Activated gamma-delta T cell treated with Interleukin-2 at 50 U/mL for 16 hours (primary cell): ENCODE data around the gene LRRC8E.
"Not testable (repeated sequence)": the region's sequence is repeated elsewhere in the genome, so short reads cannot be mapped to it uniquely, and the experiment has no call there.

ENCODE experiments used
- DNase-seq: peaks from one replicate; pipeline ENCODE4 v3.0.0-alpha.2; 2020

LRRC8E gene

DNA sequence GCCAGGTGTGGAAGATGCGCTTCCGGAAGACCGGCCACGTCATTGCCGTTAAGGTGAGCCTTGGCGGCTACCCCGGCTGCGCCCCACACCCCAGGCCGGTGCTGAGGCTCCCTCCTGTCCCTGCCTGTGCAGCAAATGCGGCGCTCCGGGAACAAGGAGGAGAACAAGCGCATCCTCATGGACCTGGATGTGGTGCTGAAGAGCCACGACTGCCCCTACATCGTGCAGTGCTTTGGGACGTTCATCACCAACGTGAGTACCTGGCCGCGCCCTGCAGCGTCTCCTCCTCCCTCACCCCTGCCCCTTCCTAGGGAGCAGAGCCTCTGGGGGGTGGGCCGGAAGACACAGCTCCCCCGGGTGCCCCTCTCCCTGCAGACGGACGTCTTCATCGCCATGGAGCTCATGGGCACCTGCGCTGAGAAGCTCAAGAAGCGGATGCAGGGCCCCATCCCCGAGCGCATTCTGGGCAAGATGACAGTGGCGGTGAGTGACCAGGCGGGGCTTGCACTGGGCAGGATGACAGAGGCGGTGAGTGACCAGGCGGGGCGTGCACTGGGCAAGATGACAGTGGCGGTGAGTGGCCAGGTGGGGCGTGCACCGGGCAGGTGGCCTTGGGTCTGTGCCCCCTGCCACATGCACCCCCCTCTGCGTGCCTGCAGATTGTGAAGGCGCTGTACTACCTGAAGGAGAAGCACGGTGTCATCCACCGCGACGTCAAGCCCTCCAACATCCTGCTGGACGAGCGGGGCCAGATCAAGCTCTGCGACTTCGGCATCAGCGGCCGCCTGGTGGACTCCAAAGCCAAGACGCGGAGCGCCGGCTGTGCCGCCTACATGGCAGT is 22.2 kb downstream of the LRRC8E start:
- no peak for DNase-seq

DNA sequence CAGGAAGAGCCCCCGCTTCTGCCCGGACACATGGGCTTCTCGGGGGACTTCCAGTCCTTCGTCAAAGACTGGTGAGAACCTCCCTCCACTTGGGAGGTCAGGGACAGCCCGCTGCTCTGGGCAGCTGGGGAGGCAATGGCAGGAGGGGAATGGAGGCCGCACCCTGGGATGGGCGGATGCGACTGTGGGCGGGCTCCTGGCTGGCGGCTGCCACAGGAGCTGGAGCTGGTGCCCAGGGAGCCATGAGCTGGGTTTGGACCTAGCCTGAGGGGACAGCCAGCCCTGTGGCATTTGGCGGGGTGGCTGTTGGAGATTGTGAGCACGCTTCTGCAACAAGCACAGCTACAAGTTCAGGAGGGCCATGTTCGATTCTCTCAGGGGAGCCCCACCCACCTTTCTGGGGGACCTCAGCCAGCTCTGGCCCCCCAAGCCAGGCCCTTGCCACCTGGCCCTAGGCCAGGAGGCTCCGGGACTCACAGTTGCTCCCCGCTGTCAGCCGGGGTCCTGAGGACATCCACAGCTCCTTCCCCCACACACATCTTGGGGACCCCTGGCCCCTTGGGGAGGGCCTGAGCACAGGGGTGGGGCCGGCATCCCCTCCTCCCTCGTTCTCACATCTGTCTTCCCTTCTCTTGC is 23.3 kb downstream of the LRRC8E start:
- DNase-seq = no peak

DNA sequence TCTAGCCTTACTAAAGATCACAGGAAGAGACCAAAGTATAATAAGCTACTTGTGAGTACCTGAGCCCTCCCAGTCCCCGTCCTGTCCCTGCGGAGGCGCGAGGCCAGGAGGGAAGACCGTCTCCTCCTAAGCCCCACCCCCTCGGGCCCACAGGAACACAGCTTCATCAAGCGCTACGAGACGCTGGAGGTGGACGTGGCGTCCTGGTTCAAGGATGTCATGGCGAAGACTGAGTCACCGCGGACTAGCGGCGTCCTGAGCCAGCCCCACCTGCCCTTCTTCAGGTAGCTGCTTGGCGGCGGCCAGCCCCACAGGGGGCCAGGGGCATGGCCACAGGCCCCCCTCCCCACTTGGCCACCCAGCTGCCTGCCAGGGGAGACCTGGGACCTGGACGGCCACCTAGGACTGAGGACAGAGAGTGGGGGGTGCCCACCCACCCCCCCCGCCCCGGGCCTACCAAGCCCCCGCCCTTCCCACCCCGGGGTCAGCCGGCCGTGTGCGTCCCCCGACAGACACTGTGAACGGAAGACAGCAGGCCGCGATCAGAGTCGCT is 23.9 kb downstream of the LRRC8E start:
- no peak for DNase-seq

DNA sequence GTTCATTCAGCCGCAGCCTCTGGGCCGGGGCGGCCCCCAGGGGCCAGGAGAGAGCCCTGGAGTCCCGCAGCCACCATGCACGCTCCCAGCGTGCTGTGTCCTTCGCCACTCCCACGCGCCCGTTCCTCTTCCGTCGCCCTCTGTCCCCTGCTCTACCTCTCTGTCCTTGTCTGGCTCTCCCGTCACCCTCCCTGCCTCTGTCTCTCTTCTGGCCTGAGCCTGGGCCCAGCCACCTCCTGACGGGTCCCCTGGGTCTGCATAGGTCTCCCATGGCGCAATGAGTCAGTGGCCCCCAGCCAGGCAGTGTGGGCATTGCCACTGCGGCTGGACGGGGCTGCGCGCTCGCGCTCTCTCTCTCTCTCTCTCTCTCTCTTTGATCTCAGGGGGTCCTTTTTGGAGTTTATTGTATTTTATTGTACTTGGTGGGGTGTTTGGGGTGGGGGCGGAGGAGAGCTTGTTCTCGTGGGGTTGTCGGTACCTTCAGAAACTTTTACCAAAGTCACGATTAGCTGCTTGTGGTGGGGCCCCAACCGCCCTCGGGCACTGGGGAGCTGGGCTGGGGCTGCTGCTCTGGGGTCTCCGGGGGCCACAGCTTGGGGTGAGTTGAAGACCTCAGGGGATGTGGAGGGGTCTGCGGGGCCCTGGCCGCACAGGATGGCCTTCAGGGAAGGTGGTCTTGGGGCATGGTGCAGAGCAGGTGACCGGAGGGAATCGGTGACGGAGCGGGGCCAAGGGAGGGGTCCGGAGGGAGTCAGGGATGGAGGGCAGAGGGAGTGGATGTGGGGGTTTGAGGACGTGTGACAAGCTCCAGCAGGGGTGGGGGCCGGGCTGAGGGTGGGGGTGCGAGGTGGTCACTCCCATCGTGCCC is 24.6 kb downstream of the LRRC8E start:
- no peak for DNase-seq

DNA sequence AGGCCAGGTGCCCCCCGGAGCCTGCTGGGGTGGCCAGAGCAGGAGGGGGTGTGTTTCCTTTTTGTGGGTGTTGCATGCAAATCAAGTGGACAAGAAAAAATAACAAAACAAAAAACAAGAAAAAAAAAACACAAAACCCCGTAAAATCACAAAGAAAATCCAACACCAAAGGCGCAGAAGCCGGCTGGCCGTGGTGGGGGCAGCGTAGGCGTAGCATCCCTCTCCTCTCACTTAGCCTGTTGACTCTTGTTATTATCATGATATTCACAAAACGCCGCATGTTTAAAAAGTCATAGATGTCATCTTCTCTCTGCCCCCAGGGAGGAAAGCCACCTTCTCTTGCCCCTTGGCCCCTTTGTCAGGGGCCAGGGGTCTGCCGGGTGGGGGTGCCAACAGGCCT is 25.3 kb downstream of the LRRC8E start:
- DNase-seq = no peak

DNA sequence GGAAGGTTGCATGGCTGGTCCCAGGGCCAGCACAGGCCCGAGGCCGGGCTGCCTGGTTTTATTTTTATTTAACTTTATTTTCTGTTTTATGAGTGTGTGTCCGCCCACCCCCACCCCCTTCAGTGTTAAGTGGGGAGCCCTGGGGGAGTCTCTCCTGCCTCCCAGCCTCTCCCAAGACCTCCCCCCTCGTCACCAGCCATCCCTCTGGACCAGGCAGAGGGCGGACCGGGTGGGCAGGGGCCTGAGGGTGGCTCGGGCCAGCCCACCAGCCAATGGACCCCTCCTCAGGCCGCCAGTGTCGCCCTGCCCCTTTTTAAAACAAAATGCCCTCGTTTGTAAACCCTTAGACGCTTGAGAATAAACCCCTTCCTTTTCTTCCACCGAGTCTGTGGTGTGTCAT is 25.8 kb downstream of the LRRC8E start:
- DNase-seq = no peak

DNA sequence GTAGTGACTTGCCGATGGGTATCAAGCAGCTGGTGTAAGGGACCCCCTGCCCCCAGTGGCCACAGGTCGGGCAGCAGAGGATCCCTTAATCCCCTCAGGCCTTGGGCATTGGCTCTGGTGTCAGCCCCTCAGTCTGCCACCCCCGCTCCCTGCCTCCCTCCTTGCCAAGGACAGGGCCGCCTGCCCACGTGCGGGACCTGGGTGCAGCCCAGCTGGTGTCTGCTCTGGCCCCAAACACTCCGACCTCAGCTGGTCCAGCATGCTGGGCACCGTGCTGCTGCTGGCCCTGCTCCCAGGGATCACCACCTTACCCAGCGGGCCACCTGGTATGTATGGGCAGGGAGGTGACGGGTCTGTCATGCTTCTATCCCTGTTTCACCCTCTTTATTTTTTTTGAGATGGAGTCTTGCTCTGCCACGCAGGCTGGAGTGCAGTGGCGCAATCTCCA is 26.3 kb downstream of the LRRC8E start, which contains the start of gene TGFBR3L:
TGFBR3L (plus strand) TSS at position 233 of the 448 bp plus-strand sequence.
- no peak for DNase-seq

DNA sequence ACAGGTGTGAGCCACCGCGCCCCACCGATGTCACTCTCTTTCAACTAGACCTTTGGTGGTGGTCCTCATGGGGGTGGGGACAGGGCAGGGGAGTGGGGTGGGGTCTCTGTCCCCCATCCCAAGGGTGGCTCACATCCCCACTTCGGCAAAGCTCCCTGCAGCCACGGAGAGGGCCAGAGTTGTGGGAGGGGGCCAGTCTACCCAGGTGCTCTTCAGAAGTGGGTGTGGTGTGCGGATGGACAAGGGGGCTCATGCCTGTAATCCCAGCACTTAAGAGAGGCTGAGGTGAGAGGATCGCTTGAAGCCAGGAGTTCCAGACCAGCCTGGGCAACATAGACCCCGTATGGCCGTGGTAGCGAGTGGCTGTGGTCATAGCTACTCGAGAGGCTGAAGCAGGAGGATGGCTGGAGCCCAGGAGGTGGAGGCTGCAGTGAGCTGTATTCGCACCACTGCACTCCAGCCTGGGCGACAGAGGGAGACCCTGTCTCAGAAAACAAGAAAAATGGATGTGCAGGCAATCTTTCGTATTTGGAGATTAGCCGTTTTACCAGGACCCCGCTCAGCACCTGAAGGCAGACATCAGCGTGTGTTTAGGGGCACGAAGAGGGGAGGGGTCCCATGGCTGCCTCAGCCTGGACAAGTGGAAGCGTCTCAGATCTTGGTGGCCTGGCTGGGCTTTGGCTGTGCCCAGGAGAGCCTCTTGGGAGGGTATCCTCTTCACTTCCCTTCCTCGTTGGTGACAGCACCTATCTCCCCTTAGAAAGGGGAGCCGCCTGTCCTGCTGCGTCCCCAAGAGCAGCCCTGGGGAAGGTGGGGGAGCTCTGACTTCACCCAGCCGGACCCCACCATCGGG is 27.2 kb downstream of the LRRC8E start:
- no peak for DNase-seq

DNA sequence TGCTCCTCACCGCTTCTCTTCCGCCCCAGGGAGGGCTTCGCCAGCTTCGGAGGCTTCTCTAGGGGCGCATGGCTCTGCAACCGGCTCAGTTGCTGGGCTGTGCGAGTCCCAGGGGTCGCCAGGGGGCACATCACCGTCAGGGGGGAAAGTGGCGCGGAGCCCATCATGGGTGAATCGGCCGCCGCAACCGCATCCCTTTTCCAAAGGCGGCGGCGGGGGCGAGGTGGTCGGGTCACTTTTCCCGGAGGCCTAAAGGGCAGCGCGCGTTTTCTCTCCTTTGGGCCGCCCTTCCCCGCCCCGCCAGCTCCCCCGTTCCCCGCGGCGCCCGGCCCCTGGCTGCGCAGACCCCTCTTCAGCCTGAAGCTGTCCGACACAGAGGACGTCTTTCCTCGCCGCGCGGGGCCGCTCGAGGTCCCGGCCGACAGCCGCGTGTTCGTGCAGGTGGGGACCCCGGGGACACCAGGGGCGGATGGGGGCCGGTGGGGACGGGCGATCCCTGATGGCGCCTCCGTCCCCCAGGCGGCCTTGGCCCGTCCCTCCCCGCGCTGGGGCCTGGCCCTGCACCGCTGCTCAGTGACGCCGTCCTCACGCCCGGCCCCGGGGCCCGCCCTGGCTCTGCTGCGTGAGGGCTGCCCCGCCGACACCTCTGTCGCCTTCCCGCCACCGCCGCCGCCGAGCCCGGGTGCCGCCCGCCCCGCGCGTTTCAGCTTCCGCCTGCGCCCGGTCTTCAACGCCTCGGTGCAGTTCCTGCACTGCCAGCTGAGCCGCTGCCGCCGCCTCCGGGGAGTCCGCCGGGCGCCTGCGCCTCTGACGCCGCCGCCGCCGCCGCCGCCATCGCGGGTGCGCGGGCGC is 28.0 kb downstream of the LRRC8E start:
- DNase-seq = peak; percentile 36

DNA sequence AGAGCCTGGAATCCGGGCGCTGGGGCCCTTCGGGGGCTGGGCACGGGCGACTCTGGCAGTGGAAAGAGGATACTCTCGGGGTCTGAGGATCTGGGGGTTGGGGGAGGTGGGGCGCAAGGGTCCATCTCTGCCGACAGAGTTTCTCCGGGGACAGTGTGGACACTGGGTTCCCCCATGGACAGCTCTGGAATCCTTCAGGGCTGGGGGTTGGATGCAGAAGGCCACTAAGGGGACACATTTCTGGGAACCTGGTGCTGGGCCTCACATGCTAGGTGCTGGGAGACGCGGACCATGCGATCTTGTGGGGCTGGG is 28.6 kb downstream of the LRRC8E start:
- DNase-seq = no peak

DNA sequence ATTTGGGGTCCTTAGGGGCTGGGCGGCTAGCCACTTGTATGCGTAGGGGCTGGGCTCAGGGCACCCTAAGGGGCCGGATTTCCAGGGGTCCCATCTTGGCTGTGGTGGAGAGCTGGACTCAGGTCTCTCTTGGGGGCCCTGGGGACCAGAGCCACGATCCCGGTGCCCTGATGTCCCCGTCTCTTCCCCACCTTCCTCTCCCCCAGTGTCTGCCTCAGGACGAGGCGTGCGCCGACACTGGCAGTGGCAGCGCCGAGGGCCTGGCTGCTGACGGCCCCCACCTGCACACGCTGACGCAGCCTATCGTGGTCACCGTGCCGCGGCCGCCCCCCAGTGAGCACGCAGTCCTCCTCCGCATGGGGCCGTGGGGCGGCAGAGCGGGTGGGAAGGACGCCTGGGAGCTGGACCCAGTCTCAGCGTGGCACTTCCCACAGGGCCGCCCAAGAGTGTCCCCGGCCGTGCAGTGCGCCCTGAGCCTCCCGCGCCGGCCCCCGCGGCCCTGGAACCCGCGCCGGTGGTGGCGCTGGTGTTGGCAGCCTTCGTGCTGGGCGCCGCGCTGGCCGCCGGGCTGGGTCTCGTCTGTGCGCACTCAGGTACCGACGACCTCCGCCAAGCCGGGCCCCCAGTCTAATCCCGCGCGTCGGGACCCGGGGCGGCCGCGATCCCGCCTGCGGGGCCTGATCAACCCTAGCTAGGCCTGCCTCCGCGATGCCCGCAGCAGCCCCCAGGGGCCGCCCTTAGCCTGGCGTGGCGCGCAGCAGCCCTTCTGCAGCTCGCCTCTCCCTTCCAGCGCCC is 29.2 kb downstream of the LRRC8E start:
- DNase-seq = peak; percentile 50

DNA sequence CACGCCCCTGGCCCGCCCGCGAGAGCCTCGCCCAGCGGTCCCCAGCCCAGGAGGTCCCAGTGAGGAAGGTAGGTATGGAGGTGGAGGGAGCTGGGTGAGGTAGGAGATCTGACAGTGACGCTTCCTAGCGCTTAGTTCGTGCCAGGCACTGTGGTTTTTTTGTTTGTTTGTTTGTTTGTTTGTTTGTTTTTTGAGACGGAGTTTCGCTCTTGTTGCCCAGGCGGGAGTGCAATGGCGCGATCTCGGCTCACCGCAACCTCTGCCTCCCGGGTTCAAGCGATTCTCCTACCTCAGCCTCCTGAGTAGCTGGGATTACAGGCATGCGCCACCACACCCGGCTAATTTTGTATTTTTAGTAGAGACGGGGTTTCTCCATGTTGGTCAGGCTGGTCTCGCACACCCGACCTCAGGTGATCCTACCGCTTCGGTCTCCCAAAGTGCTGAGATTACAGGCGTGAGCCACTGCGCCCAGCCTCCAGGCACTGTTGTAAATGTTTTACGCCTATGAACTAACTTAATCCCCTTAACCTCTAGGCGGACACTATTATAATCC is 29.8 kb downstream of the LRRC8E start:
- not testable (repeated sequence) for DNase-seq

DNA sequence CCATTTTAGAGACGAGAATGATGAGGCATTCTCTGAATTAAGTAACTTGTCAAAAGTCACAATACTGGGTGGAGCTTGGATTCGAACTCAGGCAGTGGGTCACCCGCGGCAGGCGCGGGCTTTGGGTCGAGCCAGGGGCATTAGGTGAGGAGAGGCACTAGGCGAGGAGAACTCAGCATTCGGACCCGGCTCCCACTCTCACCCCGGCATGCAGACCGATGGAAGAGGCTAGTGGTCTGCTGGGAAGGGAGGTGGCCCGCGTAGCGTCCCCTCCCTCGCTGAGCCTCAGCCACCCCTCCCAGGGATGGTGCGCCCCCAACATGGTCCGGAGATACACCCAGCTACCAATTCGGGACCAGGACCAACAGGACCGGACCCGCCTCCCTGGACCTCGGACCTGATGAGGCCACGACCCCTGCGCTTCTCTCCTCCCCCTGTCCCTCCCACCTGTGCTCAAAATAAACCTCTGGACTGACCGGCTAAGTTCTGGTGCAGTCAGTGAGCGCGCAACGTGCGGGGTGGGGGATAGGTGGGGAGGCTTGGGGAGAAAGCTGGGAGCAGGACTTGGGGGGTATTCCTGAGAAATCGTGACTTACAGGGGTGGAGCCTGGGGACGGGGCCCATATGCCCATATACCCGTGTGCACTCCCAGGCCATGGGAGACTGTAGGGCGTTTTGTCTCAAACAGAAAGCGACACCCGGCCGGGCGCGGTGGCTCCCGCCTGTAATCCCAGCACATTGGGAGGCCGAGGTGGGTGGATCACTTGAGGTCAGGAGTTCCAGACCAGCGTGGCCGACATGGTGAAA is 30.5 kb downstream of the LRRC8E start:
- no peak for DNase-seq

DNA sequence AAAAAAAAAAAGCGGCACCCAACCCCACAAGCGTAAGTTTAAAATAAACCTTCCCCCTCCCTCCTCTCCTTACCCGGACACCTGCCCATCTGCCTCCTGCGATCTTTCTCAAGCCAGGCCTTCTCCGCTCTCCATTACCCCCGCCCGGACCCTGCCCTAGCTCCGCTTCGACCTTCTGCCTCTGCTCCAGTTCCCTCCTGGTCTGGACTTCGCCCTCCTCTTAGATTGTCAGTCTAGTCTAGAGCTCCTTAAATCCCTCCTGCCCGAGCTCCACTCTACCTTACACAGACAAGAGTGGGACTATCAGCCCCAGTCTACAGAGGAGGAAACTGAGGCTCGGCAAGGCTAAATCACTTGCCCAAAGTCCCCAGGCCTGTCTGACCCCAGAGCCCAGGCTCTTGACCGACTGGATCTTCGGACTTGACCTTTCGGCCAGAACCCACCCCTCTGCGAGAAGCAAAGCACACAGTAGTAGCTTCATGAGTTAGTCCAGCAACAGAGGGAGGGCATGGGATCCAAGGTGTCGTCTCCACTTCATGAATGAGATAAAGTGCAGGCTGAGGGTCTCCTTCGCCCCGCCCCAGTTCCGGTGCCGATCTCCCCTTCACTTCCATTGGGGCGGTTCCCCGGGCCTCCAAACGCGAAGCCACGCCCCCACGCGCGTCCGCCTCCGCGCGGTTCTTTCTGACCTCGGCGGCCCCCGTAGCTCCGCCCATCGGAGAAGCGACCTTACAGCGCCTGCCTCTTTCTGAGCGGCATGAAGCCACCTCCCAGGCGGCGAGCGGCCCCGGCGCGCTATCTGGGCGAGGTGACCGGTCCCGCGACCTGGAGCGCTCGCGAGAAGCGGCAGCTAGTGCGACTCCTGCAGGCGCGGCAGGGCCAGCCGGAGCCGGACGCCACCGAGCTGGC is 31.6 kb downstream of the LRRC8E start, which contains the start of gene SNAPC2:
SNAPC2 (plus strand) TSS at position 729 of the 909 bp plus-strand sequence; CDS start at position 758, 29 bp downstream.
- peak; percentile 95 for DNase-seq

DNA sequence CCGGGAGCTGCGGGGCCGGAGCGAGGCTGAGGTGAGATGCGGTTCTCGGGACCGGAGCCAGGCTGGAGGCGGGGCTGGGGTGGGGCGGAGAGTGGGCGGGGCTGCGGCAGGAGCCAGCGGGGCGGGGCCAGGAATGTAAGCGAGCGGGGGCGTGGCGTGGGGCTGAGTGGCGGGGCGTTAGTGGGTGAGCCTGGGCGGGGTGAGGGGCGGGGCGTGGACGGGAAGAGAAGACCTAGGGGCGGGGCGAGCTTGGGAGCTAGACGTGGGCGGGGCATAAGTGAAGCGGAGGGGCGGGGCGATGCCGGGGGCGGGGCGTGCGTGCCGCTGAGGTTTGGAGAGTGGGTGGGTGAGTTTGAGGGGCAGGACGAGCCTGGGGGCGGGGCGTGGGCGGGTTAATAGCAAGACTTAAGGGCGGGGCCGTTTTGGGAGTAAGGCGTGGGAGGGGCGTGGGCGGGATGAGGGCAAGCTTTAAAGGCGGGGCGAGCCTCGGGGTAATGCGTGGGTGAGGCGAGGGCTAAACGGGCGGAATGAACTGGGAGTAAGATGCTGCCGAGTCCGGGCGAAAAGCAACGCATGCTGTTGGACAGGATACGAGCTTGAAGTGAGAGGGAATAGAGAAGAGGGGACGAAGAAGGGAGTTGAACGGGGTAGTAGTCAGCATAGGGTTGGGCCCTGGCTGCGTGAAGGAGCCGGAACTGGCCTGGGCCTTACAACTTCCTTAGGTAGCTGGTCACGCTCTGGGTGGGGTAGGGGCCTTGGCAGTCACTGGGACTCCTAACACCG is 32.4 kb downstream of the LRRC8E start:
- DNase-seq = peak; percentile 100

DNA sequence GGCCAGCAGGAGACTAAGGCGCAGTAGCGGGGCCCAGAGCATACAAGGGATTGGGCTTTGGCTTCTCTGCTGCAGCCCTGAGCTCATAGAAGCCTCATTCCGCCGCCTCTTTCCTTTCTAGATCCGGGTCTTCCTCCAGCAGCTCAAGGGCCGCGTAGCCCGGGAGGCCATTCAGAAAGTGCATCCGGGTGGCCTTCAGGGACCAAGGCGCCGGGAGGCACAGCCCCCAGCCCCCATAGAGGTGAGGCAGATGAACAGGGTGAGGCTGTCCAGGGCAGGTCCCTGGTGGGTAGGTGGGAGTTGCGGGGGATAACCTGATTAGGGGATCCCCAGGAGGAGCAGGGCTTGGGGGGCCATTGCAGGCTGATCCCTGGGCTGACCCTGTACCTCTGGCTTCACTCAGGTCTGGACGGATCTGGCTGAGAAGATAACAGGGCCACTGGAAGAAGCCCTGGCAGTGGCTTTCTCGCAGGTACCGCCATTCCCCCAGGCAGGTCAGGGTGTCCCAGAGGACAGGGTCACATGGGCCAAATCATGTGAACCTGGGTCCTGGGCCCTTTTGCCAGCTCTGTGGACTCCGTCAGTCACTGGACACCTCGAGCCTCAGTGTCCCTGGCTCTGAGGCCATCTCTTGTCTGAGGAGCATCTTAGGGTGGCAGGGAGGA is 33.1 kb downstream of the LRRC8E start:
- DNase-seq = no peak
